ENCODE data around the gene FLOT1. TPM values are rescaled to one million over a fixed set of nuclear protein-coding genes. Genes with fewer than 3 reads are reported as not detected.

The FLOT1 gene
- total RNA-seq, 2 donors from 2014 or later = 157 to 167 TPM

DNA sequence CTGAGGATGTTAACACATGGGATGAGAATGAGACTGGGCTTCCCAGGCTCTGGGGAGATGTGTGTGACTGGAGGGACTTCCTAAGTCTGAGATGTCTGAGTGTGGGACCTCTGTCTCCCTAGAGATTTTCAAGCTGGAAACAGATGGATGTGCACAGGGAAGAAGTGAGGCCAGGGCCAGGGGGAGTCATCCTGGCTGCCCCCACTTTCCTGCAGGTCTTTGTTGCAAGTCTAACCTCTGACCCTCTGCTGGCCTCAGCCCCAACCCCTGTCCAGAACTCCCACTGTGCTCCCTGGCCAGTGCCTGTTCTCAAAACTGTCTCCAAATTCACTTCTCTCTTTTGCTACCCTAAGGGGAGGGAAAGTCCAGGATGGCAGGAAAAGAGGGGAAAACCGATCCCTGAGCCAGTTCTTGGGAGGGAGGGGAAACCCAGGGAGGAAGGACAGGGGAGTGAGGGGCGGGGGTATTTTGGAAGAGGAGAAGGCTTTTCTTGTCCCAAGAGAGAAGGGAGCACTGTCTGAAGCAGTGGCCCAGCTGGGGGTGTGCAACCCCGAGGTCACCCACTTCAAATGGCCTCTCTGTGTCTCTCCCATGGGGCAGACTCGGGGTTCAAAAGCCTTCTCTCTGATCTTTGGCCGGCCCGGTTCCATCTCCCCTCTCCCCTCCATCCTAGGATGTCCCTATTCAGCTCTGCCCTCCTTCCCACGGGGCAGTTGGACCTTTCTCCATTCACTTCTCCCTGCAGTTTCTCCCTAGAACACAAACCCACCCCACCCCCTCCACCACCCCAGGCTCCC, 59.1 kb downstream of the FLOT1 start:
- H3K9me3 ChIP-seq = no peaks in the 10 kb centered on the region
- peaks cover 0 to 83% of the 10 kb centered on the region in 2 donors for H3K4me1 ChIP-seq
- peaks cover 33% of the 10 kb centered on the region for H3K36me3 ChIP-seq
- peak overlapping the region; percentile 99 for H3K27ac ChIP-seq
- H3K4me3 ChIP-seq = peak overlapping the region; percentile 83 to 90
- H3K27me3 ChIP-seq = no peaks in the 10 kb centered on the region
- TF ChIP-seq, protein P1, sequence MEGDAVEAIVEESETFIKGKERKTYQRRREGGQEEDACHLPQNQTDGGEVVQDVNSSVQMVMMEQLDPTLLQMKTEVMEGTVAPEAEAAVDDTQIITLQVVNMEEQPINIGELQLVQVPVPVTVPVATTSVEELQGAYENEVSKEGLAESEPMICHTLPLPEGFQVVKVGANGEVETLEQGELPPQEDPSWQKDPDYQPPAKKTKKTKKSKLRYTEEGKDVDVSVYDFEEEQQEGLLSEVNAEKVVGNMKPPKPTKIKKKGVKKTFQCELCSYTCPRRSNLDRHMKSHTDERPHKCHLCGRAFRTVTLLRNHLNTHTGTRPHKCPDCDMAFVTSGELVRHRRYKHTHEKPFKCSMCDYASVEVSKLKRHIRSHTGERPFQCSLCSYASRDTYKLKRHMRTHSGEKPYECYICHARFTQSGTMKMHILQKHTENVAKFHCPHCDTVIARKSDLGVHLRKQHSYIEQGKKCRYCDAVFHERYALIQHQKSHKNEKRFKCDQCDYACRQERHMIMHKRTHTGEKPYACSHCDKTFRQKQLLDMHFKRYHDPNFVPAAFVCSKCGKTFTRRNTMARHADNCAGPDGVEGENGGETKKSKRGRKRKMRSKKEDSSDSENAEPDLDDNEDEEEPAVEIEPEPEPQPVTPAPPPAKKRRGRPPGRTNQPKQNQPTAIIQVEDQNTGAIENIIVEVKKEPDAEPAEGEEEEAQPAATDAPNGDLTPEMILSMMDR (IDR thresholded peaks at IDR 0.05) = no peak
- no peak for DNase-seq (ENCODE audit: low spot score)

DNA sequence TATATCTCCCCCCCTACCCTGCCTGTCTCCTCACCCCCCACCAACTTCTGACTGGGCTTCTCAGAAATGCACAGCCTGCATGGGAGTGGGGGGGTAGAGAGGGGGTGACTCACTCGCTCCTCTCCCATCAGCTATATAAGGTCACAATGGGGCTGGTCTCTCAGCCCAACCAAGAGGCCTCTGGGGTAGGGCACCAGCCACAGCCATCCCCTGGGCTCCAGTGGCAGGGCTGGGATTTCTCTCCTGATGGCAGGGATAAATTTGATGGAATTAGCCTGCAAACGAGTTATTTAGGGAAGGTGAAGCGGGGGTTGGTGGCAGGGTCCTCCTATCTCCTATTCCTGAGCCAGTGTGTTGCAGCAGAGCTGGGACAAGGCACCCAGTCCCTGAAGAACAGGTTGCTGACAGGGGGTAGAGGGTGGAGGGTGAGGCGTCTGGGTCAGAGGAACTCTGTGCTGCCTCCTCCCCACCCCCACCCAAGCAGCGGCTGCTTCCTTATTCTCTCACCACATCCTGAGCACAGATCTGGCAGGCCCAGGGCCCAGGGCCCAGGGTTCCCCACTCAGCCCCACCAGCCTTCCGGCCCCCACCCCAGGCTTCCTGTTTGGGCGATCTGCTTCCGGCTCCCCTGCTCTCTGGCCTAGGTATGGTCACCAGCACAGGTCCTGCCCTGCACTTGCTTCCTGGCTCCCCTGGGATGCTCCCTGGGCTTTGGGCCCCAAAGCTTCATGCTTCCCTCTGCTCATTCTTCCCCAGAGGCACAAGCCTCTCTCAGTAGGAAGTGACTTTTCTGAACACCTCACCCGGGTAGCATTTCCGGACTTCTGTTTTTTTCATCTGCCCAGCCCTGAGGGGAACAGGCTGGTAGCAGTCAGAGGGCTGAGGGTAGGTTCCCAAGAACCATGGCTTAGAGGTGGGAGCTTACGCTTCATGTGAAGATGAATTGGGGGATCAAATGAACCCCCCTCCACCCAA, 60.1 kb downstream of the FLOT1 start:
- TF ChIP-seq, protein P1 (IDR thresholded peaks at IDR 0.05) = no peak

DNA sequence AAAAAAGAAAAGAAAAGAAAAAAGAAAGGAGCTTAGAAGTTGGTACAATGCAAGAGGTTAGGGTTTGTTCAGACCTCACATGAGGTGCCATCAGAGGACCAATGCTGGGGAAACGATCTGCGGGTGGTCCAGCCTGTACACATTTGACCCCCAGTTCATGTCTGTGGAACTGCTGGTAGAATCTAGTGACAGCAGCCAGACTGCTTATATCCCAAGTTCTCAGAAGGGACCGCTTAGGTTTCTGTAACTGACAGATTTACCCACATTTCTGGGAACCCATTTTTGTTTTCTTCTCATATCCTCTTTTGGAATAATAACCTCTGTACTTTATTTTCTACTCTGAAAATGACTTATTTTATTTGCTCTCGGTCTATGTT, 60.7 kb downstream of the FLOT1 start:
- H3K4me3 ChIP-seq = peak overlapping the region; percentile 83 to 90
- H3K27me3 ChIP-seq = no peaks in the 10 kb centered on the region
- TF ChIP-seq, protein P1 (IDR thresholded peaks at IDR 0.05) = no peak
- H3K27ac ChIP-seq = peak overlapping the region; percentile 99
- peaks cover 0 to 74% of the 10 kb centered on the region in 2 donors for H3K4me1 ChIP-seq
- peaks cover 50% of the 10 kb centered on the region for H3K36me3 ChIP-seq
- no peaks in the 10 kb centered on the region for H3K9me3 ChIP-seq
- no peak for DNase-seq (ENCODE audit: low spot score)

More for the DNA sequence above, 60.1 kb downstream of the FLOT1 start:
- no peaks in the 10 kb centered on the region for H3K9me3 ChIP-seq
- H3K27me3 ChIP-seq = no peaks in the 10 kb centered on the region
- peak; percentile 87 for DNase-seq (ENCODE audit: low spot score)
- peaks cover 0 to 74% of the 10 kb centered on the region in 2 donors for H3K4me1 ChIP-seq
- H3K27ac ChIP-seq = peak overlapping the region; percentile 99
- peaks cover 43% of the 10 kb centered on the region for H3K36me3 ChIP-seq
- peak overlapping the region; percentile 83 to 90 for H3K4me3 ChIP-seq

DNA sequence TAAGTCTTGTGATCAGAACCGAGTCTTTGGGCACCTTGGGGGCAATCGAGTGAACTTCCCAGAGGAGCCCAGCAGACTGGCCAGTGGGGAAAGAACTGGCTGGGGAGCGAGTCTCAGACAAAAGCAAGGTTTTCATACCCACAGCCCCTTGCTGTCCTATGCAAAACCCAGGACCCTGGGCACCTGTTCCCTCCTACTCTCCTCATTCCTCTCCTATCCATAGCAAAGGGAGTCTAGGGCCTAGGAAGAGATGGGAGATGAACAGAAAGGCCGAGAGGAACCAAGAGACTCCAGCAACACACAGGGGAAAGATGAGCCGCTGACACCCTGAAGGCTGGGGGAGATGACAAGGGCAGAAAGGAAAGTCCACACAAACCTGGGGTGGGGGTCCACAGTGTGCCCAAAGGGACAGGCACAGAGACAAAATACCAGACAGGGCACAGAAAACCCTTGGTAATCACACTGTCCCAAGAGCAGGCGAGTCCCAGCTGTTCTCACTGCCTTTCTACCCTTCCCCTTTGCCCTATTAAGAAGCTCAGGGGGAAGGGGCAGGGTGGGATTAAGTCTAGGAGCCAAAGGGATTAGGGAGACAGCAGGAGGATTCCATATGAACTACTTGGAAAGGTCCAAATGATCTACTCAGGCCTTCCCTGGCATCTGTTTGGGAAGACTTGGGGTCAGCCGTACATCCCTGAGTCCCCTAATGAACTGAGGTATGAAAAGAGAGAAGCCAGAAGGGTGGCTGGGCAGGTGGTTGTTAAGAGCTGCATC, 62.5 kb downstream of the FLOT1 start:
- Histone ChIP-seq H3K36me3 (peaks cover 54% of the 10 kb centered on the region), H3K27ac (peak overlapping the region in 1 of 2 donors; percentile 50), H3K4me3 (no peak overlapping the region), H3K4me1 (peaks cover 0 to 60% of the 10 kb centered on the region in 2 donors), H3K9me3 (no peaks in the 10 kb centered on the region), H3K27me3 (no peaks in the 10 kb centered on the region)
- no peak for DNase-seq (ENCODE audit: low spot score)
- TF ChIP-seq, protein P1 (IDR thresholded peaks at IDR 0.05) = no peak

Data from right atrium auricular region (tissue), 2 donors.